SJCRH30 (cell line): ENCODE measurements around the gene GPC5. TPM values are rescaled to one million over a fixed set of nuclear protein-coding genes. Genes with fewer than 3 reads are reported as not detected.

Source experiments
- DNase-seq, 2 experiments: peaks; one replicate each; pipeline ENCODE4 v3.0.0-alpha.2; 2015 to 2020
- H3K27ac ChIP-seq: fragments of 250-450 bp; sonication (Bioruptor Pico); 2 replicates; pipeline ENCODE4 v1.5.1; 2020; ENCODE audit warnings: mild to moderate bottlenecking, moderate library complexity
- H3K27me3 ChIP-seq: fragments of 250-450 bp; sonication (Bioruptor Pico); 2 replicates; pipeline ENCODE4 v1.5.1; 2020; ENCODE audit warnings: mild to moderate bottlenecking, moderate library complexity
- H3K36me3 ChIP-seq: fragments of 250-450 bp; sonication (Bioruptor Pico); 2 replicates; pipeline ENCODE4 v1.5.1; 2020; ENCODE audit warnings: mild to moderate bottlenecking, moderate library complexity
- H3K4me1 ChIP-seq: fragments of 250-450 bp; sonication (Bioruptor Pico); 2 replicates; pipeline ENCODE4 v1.5.1; 2020; ENCODE audit warnings: mild to moderate bottlenecking, moderate library complexity
- H3K4me3 ChIP-seq: fragments of 250-450 bp; sonication (Bioruptor Pico); 2 replicates; pipeline ENCODE4 v1.5.1; 2020; ENCODE audit warnings: mild to moderate bottlenecking, moderate library complexity
- H3K9me3 ChIP-seq: fragments of 250-450 bp; sonication (Bioruptor Pico); replicated peaks from 2 replicates; pipeline ENCODE4 v1.5.1; 2020; ENCODE audit warnings: mild to moderate bottlenecking, moderate library complexity
- total RNA-seq: library from RNA; depleted of rRNA; stranded (reverse); fragments of >200 nt; shearing (Covaris generic); gene quantifications from 2 replicates; pipeline ENCODE4 v1.2.3, GENCODE V29; 2014

GPC5 gene
- total RNA-seq, 1 experiment from 2014 or later, result 0.49 TPM

GRCh38 chr13:91643394-91643793 lies 245.0 kb downstream of the GPC5 start:
- H3K36me3 ChIP-seq, result no peaks in the 10 kb centered on the region
- no peaks in the 10 kb centered on the region for H3K4me1 ChIP-seq
- H3K27me3 ChIP-seq, result no peaks in the 10 kb centered on the region
- no peak for DNase-seq
- no peaks in the 10 kb centered on the region for H3K9me3 ChIP-seq
- no peak overlapping the region for H3K27ac ChIP-seq
- H3K4me3 ChIP-seq, result no peak overlapping the region

DNA sequence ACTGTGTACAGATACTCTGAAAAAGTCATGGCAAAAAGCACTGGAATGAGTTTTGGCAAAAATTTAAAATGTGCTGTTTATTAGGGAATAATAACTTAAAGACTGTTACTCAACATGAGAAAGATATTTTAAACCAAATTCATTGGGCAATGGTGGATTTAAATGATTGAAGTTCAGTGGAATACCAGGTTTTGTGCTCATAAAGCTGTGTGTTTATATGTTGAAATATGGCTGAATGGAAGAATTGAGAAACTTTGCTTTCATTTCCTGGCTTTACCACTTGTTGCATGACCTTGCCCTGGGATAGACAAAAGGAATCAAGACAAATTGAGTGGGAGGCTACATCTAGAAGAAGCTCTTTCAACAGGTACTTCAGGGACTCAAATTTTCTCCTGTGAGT lies 246.4 kb downstream of the GPC5 start:
- H3K27ac ChIP-seq, result no peak overlapping the region
- H3K4me1 ChIP-seq, result no peaks in the 10 kb centered on the region
- H3K9me3 ChIP-seq, result no peaks in the 10 kb centered on the region
- no peak for DNase-seq
- no peaks in the 10 kb centered on the region for H3K36me3 ChIP-seq
- H3K4me3 ChIP-seq, result no peak overlapping the region
- no peaks in the 10 kb centered on the region for H3K27me3 ChIP-seq

DNA sequence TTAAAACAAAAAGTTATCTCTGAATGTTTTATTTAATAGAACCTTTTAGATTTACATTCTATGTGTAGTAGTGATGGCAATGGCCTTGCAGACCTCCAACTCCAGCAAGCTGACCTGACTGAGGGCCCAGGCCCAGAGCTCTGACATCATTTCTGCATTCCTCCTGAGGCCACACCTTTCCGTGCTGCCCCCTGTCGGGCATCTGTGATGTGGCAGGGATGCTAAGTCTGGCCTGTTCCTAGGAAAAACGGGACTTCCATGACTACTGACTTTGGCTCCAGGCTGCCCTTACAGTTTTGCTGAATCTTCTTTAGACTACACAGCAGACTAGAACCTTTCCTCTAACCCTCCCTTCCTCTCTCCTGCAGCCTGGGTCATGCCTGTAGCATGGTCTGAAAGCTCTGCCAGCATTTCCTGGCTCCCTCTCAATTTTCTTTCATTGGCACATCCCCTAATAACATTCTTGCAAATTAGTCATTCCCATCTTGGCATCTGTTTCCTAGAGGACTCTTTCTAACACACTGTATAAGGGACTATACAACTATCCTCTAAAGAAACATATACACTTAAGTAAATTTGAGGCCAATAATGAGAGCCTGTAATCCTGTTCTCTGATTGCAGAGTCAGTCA lies 249.1 kb downstream of the GPC5 start:
- peak; percentile 29 to 65 for DNase-seq
- Histone ChIP-seq H3K4me1 (no peaks in the 10 kb centered on the region), H3K36me3 (no peaks in the 10 kb centered on the region), H3K27ac (no peak overlapping the region), H3K4me3 (no peak overlapping the region), H3K9me3 (no peaks in the 10 kb centered on the region), H3K27me3 (no peaks in the 10 kb centered on the region)

DNA sequence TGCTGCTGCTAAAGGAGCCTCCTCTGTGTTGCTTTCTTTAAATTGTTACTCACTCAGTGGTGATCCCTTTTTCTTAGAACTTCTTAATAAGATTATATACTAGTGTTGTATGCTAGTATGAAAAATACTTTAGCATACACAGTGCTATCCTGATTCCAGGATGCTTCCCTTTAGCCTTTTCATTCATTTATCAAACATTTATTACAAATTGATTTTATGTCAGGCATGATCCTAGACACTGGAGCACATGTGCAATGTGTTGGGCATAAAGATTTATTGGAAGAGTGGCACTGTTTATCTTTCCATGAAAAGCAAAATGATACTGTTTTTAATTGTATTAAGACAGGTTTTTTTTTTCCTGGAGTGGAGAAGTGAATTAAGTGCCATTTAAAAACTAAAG lies 249.6 kb downstream of the GPC5 start:
- no peak for DNase-seq
- no peak overlapping the region for H3K27ac ChIP-seq
- H3K27me3 ChIP-seq, result no peaks in the 10 kb centered on the region
- H3K4me1 ChIP-seq, result no peaks in the 10 kb centered on the region
- H3K4me3 ChIP-seq, result no peak overlapping the region
- H3K9me3 ChIP-seq, result no peaks in the 10 kb centered on the region
- no peaks in the 10 kb centered on the region for H3K36me3 ChIP-seq

- Histone ChIP-seq H3K27me3 (no peaks in the 10 kb centered on the region), H3K4me3 (no peak overlapping the region), H3K27ac (no peak overlapping the region), H3K9me3 (no peaks in the 10 kb centered on the region), H3K4me1 (no peaks in the 10 kb centered on the region), H3K36me3 (no peaks in the 10 kb centered on the region)
- no peak for DNase-seq
Observed at GRCh38 chr13:91649456-91649855, 251.0 kb downstream of the GPC5 start.

DNA sequence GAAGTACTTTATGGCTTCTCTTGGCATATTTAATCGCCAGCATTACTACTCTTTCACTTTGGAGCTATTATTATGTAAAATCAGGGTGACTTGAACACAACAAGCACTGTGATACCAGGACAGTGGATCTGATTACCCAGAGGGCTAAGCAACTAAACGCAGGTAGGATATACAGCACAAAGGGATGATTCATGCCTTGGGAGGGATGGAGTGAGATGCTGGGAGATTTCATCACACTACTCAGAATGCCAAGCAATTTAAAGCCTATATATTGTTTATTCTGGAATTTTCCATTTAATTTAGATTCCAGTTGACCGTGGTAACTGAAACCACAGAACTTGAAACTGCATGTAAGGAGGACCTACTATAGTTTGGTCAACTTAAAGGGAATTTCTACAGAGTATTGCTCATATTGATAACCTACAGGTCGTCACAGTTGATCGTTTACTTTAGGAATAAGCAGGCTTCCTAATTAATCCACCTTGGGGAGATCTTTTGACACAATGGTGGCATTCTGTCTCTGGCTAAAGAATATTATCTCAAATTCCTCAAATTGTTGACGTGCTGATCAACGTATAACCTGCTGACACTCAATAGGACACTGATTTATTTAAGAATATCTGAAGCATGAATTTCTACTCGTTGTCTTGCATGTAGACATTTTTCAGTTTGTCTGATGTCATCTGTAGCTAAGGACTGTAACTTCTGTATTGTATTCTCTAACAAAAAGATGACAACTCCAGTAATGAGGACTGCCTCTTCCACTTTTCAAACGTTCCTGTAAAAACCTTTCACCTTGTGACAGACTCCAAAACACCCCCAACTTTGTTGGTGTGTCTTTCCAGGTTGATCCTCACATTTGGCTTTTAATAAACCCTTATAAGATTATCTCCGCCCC lies 254.2 kb downstream of the GPC5 start:
- Histone ChIP-seq H3K36me3 (no peaks in the 10 kb centered on the region), H3K4me3 (no peak overlapping the region), H3K27me3 (no peaks in the 10 kb centered on the region), H3K4me1 (no peaks in the 10 kb centered on the region), H3K27ac (no peak overlapping the region), H3K9me3 (no peaks in the 10 kb centered on the region)
- no peak for DNase-seq

DNA sequence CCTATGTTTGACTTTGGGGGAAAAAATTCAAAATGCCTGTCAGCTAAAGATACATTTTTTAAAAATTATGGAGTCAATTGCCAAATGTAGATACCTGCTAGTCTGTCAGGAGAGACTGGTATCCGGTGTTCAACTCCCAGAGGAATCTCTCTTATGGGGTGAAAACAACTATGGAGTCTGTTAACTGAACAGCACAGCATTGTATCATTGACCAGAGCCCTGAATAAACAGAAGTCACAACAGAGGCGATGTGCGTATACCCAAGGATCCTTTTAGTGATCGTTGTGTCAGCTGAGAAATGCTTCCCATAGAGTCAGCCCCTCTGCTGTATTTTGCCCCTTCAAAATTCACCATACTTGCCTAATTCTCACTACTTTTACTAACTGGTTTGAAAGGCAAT lies 257.3 kb downstream of the GPC5 start:
- no peaks in the 10 kb centered on the region for H3K27me3 ChIP-seq
- no peak overlapping the region for H3K4me3 ChIP-seq
- H3K9me3 ChIP-seq, result no peaks in the 10 kb centered on the region
- no peaks in the 10 kb centered on the region for H3K4me1 ChIP-seq
- H3K36me3 ChIP-seq, result no peaks in the 10 kb centered on the region
- no peak overlapping the region for H3K27ac ChIP-seq
- DNase-seq, result no peak

GRCh38 chr13:91657283-91657682 lies 258.9 kb downstream of the GPC5 start:
- Histone ChIP-seq H3K27ac (no peak overlapping the region), H3K27me3 (no peaks in the 10 kb centered on the region), H3K4me1 (no peaks in the 10 kb centered on the region), H3K9me3 (no peaks in the 10 kb centered on the region), H3K36me3 (no peaks in the 10 kb centered on the region), H3K4me3 (no peak overlapping the region)
- no peak for DNase-seq

DNA sequence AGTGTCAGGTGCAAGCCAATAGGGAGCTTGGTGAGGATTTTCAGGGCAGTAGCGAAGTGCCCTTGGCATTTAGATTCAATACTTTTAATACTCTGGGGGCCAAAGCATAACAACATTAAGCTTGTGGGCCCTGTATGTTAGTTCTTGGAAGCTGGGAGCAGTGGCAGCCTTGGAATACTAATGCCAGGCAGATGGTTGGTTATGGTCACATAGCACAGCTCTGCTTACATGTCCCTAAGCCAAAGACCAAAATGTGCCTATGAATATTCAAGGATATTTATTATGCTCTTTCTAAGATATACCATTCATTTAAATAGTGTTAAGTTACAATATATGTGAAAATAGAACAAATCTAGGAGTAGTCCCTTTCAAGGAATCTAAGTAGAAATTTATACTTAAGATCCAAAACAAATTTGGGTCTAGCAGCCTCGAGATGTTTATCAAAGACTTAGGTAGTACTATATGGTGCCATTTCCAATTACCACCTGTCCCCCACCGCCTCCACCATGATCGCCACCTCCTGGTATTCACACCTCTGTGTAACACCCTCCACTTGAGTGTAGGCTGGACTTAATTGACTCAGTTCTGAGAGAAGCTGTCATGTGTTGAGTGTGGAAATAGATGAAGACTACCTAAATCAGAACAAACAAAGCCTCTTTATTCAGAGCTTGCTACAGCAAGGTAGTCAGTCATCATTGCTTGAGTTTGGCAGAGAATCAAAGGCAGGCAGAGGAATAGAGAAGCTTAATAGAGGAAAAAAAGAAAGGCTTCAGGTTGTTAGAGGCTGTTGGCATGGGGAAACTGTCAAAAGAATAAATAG lies 261.0 kb downstream of the GPC5 start:
- Histone ChIP-seq H3K4me1 (no peaks in the 10 kb centered on the region), H3K27ac (no peak overlapping the region), H3K4me3 (no peak overlapping the region), H3K9me3 (no peaks in the 10 kb centered on the region), H3K27me3 (no peaks in the 10 kb centered on the region), H3K36me3 (no peaks in the 10 kb centered on the region)
- DNase-seq, result no peak

DNA sequence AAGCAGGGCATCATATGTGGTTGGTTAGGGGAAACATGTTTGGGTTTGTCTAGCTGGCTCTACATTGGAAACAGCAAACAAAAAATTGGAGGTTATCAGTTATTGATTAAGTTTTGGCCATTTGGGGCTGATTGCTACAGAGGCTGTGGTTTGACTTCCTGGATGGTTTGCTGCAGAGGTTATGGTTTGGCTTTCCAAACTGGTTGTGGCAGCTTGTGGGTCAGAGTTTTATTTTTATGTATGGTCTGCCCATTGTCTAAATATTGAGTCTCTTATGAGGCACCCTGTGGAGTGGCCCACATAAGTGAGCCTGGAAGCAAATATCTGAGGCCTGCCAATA lies 261.6 kb downstream of the GPC5 start:
- no peak overlapping the region for H3K27ac ChIP-seq
- H3K27me3 ChIP-seq, result no peaks in the 10 kb centered on the region
- H3K4me1 ChIP-seq, result no peaks in the 10 kb centered on the region
- no peaks in the 10 kb centered on the region for H3K9me3 ChIP-seq
- no peak overlapping the region for H3K4me3 ChIP-seq
- DNase-seq, result no peak
- H3K36me3 ChIP-seq, result no peaks in the 10 kb centered on the region

DNA sequence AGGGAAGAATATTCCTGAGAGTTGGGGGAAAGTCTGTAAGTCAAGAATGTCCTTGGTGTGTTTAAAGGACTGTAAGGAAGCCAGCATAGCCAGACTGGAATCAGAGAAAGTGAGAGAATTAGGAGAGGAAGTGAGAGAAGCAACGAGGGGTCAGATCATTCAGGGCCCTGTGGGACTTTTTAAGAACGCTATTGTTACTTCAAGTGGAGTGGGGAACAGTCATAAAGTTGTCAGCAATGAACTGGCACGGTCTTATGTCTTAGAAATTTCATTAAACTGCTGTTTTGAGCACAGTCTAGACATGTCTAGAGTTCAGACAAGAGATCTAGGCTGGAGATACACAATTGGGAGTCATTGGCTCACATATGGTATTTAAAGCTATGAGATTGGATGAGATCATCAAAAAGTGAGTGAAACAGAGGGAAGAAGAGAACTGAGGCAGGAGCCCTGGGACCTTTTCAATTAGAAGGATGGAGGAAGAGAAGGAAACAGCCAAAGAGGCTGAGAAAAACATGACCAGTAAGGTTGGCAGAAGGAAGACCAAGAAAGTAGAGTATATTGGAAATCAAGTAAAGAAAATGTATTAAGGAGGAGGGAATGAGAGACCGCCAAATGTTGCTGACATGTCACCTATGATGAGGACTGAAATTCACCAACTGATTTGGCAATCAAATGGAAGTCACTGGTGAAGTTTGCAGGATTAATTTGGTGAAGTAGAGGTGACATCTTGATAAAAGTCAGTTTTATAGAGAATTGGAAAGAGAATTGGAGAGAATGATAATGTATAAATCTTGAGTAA lies 263.5 kb downstream of the GPC5 start:
- Histone ChIP-seq H3K9me3 (no peaks in the 10 kb centered on the region), H3K4me3 (no peak overlapping the region), H3K27ac (no peak overlapping the region), H3K36me3 (no peaks in the 10 kb centered on the region), H3K27me3 (no peaks in the 10 kb centered on the region), H3K4me1 (no peaks in the 10 kb centered on the region)
- DNase-seq, result no peak

- DNase-seq, result no peak
- Histone ChIP-seq H3K27me3 (no peaks in the 10 kb centered on the region), H3K9me3 (no peaks in the 10 kb centered on the region), H3K4me1 (peaks cover 9% of the 10 kb centered on the region; the same call in 1 of the 2 replicates), H3K27ac (no peak overlapping the region), H3K4me3 (no peak overlapping the region), H3K36me3 (no peaks in the 10 kb centered on the region)
Observed at GRCh38 chr13:91664039-91664438, 265.6 kb downstream of the GPC5 start.

DNA sequence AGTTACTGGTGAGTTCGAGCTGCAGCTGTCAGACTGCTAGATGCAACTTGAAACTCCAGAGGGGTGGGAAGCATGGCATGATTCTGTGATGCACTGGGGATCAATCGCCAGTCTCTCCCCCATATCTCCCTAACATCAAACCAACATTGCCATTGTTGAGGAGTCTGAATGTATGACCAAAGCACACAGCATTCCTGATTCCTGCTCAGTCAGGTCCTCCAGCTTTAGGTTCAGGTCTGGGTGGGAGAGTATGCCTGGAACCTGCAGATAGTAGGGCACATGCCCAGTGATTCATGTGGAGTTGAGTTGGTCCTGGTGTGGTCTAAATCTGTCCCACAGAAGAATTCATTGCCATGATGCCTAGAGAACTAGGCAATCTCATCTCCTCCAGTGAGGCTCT lies 269.1 kb downstream of the GPC5 start:
- H3K4me3 ChIP-seq, result no peak overlapping the region
- no peak overlapping the region for H3K27ac ChIP-seq
- peaks cover 21% of the 10 kb centered on the region for H3K4me1 ChIP-seq
- no peaks in the 10 kb centered on the region for H3K9me3 ChIP-seq
- no peaks in the 10 kb centered on the region for H3K36me3 ChIP-seq
- no peaks in the 10 kb centered on the region for H3K27me3 ChIP-seq
- peak in 1 of 2 experiments; percentile 14 for DNase-seq

DNA sequence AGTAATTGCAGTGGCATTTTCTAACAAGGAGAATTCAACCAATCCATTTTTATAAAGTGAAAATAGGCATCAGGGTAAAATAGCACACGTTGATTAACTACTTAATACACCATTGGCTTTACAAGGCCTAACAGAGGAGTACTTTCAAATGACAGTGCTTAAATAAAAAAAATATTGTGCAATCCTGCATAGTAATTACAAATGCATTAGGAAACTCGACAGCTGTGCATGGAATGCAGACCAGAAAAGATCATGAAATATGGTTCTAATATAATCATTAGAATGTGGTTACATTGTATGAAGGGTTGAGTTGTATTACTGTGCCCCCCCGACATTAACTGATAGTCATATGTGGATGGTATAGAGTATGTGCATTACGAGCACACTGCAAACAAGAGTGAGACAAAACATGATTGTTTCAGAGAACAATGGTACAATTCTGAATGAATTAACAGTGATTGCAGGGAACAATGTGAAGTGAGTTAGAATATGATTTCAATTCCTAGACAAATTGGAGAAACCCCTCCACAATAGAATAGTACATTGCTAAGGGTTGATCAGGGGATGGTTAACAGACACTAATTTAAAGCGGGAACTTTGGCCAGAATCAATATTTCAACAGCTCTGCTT lies 270.6 kb downstream of the GPC5 start:
- Histone ChIP-seq H3K27me3 (no peaks in the 10 kb centered on the region), H3K4me3 (no peak overlapping the region), H3K4me1 (peaks cover 21% of the 10 kb centered on the region), H3K9me3 (no peaks in the 10 kb centered on the region), H3K36me3 (no peaks in the 10 kb centered on the region), H3K27ac (no peak overlapping the region)
- peak in 1 of 2 experiments; percentile 5 for DNase-seq
